HG03378 (cell line): ENCODE results near the gene CABLES2.

Experiments
- ATAC-seq: cut with Tn5 transposase; IDR thresholded peaks from one replicate; pipeline ENCODE4 v1.9.1; 2021; ENCODE audit warnings: mild to moderate bottlenecking, moderate library complexity; ENCODE audit not compliant: unreplicated experiment

The CABLES2 gene

DNA sequence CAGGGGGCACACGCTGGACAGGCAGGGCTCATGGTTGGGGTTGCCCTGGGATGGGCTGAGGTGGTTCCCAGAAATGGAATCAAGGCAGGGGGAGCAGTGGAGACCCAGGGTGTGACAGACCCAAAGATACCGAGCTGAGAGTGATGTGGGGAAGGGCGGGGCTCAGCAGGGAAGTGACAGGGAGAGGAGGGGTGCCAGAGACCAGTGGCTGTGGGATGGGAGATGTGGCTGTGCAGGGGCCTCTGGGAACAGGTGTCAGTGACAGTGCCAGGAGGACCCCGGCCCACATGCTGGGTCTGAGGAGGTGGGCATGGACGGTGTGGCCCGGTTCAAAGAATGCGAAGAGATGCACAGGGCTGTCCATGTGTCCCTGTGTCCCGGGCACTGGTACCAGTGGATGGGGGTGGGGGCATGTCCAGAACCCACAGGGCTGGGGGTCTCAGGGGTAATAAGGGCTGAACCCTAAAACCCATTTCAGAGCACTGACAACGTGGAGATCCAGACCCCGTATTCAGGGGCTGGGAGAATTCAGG lies 1.0 kb downstream of the CABLES2 start:
- ATAC-seq: no peak

DNA sequence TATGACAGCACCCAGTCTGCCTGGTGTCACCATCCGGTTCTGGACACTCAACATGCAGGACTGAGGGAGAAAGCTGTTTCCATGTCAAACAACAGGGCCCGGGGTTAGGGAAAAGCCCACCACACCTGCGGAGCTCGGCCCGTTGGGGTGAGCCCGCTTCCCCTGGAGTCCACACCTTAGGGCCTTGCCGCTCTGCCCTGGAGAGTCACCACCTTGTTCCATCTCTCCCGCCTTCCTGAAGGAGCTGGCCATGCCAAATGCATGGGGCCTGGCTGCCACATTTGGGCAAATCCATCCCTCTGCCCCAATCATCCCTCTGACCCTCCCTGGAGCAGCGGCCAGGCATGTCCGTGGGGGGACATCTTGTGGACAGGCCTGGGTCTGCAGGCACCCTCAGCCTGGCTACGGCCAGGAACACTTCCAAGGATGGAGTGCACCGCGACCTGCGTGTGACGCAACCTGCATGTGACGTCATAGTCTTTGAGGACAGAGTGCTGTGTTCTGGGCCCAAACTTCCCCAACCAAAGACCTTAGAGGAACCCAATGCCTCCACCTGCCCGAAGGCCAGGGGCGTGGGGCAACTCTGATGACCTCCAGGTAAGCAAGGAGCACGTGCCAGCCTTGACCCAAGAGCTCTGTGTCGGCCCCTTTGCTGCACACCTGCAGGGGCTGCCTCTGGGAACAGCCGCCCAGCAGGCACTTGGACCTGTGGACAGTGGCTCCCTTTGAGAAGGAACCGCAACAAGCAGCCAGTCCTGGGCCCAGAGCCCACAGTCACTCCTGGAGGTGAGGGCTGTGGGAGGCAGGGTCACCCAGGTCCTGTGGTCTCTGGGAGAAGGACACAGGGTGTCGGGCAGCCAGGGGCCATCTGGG lies 1.7 kb downstream of the CABLES2 start:
- ATAC-seq: no peak

DNA sequence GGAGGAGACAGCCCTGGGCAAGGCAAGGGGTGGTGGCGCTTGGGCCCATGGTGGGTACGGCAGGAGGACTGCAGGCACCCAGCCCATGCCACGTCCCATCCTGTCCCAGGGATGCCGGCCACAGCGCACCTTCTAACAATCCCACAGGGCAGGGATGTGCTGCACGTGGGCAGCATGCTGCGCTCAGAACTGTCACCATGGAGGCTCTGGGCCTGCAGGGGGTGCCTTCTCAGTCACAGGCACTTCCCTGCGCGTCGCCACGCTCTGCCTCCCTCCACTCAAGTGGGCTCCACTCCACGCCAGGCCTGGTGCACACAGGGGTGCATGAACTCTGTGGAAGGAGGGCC lies 2.4 kb downstream of the CABLES2 start:
- ATAC-seq: no peak

DNA sequence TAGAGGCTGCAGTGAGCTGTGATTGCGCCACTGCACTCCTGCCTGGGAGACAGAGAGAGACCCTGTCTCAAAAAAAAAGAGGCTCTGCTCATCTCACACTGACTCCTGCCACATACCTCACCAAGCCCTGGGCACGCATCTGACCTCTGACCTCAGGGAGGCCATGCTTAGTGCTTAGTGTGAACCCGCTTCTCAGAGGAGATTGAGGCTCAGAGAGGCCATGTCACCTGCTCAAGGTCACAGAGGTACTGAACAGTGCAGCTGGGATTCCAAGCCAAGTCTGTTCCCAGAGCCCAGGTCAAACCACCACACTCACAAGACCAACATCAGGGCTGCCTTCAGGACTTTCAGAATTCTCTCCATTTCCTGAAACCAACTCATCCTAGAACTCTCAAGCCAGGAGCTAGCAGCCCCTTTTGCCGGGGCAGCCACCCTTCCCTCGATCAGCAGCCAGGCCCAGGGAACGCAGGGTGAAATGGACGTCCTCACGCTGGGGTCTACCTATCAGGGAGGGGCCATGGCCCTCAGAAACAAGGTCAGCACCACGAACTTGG lies 2.9 kb downstream of the CABLES2 start:
- no peak for ATAC-seq

DNA sequence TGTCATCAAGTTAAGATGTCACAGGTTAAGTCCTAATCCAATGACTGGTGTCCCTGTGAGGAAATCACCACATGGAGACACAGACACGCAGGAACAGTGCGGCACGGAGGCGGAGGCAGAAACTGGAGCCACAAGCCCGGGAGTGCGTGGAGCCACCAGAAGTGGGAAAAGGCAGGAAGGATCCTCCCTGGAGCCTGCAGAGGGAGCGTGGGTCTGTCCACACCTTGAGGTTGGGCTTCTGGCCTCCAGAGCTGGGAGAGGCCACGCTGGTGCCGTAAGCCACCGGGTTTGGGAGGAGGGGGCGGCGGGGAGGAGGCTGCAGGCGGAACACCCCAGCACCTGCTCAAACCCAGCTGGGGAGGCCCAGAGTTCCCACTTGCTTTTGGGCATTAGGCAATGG lies 3.8 kb downstream of the CABLES2 start:
- ATAC-seq: no peak

DNA sequence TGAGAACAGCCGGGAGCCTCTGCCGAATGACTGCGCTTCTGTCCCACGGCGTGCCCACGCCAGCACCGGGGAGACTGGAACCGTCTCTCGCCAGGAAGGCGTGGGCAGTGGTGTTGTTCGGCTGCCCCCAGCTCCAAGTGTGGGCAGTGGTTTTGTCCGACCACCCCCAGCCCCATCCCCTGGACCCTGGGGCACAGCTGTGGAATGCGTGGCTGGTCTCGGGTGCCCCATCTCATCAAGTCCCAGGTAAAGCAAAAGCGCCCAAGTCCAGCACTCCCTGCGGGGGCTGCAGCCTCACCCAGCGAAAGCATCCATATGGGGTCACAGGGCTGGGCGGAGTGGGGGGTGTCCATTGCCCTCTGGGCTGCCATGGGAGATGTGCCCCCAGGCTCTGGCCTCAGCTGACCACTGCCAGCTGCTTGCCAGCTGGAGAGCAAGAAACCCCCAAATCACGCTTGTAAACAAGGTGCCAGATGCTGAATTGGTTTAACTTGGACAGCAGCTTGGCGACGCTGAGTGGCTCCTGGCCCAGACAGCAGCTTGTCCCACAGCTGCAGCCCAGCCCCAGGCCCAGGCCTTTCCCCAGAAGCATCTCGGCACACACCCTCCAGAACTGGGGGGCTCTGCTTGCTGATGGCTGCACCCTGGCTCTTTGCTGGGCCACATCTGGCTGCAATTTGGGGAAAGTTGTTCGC lies 4.5 kb downstream of the CABLES2 start:
- ATAC-seq: no peak

DNA sequence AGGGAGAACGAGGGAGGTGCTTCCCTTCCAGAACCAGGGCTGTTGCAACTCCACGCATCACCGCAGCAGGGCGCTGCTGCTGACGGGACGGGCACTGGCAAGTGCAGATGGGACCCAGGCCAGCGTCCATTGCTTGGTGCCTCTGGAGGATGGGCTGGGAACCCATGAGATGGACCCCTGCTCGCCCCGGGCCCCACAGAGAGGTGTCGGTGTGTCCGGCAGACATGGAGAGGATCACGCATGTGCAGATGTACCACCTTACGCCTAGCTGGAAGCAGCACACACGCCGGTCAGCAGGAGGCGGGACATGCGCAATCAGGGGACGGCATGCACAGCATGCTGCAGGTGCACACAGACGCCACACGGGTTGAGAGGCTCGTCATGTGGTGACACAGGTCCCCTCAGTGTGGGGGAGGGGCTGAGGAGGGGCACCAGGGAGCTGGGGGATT lies 5.7 kb downstream of the CABLES2 start:
- no peak for ATAC-seq

DNA sequence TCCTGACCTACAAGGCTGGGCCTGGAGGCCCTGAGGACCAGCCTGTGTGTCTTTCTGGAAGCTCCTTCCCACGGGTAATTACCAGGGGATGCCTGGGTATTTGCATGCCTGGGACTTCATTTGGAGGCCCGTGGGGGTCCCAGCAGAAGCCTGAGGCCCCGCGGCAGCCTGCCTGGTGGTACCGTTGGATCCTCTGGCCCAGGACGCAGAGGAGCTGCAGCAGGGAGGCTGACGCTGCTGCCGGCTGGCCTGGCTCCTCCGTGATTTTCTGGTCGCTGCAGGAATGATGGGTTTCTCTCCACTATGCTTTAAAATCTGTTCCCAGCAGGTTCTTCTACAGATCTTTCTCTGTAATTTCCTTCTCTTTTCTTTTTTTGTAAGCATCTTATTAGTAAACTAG lies 6.5 kb downstream of the CABLES2 start:
- ATAC-seq: no peak

DNA sequence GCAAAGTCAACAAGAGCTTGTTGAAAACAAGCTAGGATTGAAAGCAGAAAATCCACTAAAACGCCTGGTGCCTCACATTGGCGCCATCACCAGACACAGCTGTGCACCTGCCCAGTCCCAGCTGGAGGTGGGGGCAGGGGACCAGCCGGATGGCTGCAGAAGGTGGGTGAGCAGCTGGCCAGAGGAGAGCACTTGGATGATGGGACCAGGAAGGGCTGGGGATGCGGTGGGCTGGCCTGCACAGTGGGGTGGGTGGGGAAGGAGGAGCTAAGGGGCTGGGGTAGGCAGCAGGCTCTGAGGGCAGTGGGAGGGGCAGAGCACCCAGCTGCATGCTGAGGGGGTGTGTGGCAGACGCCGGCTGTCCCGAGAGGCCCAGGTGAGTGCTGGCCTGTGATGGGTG lies 7.1 kb downstream of the CABLES2 start:
- no peak for ATAC-seq

DNA sequence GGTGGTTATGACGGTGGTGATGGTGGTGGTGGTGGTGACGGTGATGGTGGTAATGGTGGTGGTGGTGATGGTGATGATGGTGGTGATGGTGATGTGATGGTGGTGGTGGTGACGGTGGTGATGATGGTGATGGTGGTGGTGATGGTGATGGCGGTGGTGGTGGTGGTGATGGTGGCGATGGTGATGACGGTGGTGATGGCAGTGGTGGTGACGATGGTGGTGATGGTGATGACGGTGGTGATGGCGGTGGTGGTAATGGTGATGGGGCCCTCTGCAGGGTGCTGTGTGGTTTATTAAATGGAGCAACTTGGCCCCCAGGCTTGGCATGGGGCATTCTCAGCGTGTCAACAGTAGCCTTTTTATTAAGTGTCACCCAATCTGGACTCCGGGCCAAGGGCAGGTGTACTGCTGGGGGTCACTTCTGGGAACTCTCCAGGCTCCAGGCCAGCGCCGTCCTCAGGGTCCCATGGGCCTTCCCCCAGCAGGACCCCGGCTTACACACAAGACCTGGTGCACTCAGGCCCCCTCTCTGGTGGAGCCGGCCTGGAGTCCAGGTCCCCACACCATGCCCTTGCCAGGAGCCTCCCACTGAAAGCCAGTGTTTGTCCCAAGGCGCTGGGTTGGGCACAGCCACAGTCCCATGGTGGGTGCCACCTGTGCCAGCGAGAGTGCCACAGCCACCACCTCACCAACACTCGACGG lies 8.8 kb downstream of the CABLES2 start:
- ATAC-seq: no peak

DNA sequence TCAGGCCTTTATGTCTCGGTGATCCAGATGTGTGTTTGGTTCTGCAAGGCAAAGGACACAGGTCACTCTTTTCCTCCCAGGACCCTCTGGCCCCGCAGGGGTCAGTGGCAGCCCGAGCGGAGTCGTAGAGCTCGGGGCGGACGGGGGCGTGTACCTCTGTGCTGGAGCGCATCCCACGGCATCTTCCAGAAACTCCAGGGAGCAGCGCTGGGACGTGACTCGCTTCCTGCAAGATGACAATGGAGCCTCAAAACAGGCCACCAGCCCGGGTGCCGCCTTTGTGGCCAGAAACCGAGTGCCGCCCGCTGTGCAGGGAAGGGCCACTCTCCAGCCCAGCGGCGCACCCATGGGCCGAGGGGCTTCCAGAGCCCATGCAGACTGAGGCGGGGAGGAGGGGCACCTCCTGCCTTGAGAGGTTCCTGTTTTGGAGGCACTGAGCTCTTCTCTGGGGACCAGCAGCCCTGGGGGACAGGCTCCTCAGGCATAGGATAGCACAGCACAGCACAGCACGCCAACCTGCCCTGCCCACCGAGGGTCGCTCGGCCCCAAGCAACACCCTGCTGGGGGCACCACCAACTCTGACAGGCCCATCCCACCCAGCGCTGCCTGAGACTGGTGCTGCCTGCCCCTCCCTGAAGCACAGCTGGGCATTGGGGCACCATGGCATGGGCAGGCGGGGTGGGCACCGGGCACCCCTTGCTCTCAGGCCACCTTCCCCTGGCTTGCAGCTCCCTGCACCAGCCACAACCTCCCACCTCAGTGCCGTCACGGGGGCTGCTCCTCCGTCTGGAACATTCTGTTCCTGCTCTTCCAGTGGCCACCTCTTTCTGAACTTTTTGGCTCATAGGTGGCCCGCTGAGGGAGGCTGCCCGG lies 10.5 kb downstream of the CABLES2 start:
- no peak for ATAC-seq

DNA sequence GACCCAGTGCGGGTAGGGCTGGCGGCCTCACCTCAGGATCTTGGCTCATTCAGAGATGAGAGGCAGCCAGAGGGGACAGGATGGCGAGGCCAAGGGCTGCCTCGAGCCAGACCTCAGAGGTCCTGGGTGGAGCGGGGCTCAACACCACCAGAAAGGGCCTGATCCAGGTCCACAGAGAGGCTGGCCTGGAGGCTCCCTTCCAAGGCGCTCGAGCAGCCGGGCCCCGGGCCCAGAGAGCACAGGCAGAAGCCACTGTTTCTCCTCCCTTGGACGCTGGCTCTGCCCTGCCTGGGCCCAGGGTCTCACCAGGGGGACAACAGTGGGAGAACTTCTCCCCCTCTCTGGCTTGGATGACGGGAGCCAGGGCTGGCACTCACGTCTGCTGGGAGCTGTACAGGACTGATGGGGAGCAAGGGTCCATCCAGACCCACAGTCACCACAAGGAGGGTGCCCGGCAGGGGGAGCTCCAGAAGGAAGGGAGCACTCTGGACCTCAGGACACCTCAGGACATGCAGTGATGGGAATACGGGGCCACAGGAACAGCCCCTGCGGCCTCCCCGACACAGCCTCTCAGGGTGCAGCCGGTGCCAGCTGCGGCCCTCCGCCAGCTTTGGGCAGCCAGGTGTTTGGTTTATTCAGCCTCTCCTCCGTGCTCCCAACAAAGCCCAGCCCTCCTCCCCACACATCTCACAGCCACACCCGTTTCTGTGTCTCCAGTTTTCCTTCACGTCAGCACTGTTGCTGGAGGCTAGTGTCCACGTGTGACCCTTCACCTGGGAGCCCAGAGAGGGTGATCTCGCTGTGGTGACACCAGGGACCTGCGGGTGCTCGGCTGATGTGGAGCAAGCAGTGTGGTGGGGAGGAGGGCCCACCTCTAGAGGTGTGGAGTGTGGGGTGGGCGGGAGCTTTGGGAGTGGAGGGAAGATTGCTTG lies 11.5 kb downstream of the CABLES2 start:
- ATAC-seq: no peak

DNA sequence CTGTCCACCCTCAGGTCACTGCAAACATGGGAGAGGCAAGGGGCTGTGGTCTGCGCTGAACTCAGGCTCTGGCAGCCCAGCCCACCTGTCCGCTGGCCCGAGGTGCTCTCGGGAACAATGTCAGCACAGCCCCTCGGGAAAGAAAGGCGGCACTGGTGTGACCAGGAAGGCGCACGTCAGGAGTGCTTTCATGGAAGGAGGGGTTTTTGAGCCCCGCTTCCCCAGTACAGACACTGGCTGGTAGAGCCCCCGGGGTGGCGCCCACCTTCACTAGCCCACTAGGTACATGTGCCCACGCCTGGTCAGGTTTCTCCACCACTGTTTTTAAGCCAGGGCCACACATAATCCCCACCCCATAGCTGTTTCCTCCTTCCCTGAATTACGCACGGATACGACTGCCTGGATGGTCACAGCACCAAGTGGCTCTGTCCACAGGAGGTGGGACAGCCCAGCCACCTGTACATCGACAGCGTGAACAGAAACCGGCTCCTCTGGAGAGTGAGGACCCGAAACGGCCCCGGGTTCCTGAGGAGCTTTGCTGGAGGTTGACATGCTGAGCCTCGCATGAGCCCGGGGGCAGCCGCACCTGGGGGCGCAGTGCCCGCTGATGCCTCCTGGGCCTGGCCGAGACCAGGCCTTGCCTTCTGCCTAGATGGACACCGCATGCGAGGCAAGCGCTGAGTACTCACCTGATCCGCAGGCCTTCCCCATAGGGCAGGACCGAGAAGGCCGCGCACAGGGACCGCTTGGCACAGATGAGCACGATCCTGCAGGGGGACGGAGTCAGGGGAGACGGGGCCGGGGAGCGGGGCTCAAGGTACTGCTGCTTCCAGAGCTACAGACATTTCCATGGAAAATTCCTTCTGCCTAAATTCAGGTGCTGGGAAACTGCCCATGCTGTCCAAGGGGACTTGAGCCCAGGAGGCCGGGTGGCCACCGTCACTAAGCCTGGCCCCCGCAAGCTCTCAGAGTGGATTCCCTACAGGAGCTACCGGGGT lies 12.5 kb downstream of the CABLES2 start:
- no peak for ATAC-seq

DNA sequence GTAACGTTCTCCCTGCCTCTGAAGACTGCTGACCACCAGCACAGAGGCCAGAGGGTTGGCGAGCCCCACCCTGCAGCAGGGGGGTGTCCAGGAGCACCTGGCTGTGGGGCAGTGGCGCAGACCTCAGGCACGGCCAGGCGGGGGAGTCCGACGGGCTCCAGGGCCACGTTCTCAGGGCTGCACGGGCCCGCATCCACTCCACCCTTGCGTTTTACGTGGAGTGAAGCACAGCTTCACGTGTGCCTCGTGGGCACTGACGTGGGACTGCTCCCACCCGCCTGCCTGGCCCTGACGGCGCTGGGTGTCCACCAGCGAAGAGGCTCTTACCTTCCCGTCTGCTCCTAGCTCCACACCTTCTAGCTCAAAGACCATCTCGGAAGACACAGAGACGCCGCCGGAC lies 13.3 kb downstream of the CABLES2 start:
- no peak for ATAC-seq

DNA sequence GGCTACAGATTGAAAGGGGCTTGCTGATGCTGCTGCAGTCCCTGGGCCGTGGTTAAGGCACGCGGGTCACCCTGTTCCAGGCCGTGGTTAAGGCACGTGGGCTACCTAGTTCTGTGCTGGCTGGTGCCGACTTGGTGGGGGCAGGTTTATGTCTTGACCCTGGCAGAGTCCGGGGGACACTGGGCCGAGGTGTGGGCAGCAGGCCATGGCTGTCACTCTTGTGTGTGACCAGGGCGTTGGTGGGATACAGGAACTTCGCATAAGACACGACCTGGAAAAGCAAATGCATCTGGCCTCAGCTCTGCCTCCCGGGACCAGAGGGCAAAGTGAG lies 13.8 kb downstream of the CABLES2 start:
- ATAC-seq: no peak

DNA sequence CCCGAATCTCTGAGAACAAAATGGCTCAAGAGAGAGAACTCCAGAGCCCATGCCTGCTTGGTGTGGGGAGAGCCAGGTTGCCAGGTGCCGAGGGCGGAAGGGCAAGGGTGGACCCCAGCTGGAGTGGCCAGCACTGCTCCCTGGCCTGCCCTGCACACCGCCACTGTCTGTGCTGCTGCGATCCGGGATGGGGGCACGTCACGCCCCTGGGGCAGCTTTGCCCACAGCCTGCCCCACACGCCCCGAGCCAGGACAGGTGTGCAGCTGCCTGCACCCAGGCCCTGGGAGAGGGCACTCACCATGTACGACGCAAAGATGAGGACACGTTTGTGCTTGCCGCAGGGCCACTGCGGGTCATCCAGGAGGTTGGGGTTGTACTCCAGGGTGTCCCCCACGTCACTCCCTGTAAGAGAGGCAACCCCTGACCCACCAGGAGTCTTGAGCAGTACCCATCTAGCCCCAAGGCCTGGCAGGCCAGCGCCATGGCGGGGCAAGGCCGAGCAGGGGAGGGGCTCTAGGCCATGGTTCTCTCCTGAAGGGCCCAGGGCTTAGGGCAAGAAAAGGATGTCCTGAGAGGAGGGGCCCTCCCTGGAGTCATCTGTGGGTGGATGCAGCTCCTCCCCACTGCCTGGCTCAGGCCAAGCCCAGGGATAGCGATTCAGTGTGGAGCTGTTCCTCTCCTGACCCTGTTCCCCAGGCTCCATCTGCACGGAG lies 14.3 kb downstream of the CABLES2 start:
- no peak for ATAC-seq

DNA sequence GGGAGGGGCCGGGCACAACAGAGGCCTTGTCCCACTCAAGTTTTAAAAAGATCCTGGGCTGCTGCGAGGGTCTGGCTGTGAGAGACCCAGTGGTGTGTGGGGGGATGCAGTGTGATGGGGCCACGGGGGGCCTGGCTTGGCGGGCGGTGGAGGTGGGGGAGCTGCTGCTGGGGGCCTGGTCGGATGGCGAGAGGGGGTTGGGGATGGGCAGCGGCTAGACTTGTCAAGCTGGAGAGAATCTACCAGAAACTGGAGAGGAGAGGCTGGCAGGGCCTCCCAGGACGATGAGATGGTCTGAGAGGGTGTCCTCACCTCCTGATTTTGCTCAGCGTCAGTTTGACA lies 15.0 kb downstream of the CABLES2 start:
- no peak for ATAC-seq
